Progenitor cell of endocrine pancreas (in vitro differentiated cells): ENCODE measurements around the gene MROH8. TPM values are rescaled to one million over a fixed set of nuclear protein-coding genes. Genes with fewer than 3 reads are reported as not detected.
"Not testable (repeated sequence)": the region's sequence is repeated elsewhere in the genome, so short reads cannot be mapped to it uniquely, and the experiment has no call there.

ENCODE experiments used
- DNase-seq: peaks from one replicate; pipeline ENCODE4 v3.0.0; 2021; ENCODE audit warnings: low spot score; ENCODE audit not compliant: unreplicated experiment
- H3K27ac Mint-ChIP-seq: 2 replicates; pipeline ENCODE4 v1.8.0; 2021; ENCODE audit warnings: mild to moderate bottlenecking, moderate library complexity, mixed read lengths
- H3K27me3 Mint-ChIP-seq: 2 replicates; pipeline ENCODE4 v1.8.0; 2021; ENCODE audit warnings: mixed read lengths
- H3K36me3 Mint-ChIP-seq: 2 replicates; pipeline ENCODE4 v1.8.0; 2022; ENCODE audit warnings: mixed read lengths; ENCODE audit not compliant: insufficient read depth
- H3K4me1 Mint-ChIP-seq: 2 replicates; pipeline ENCODE4 v1.8.0; 2021; ENCODE audit warnings: low read depth, mixed read lengths
- H3K4me3 Mint-ChIP-seq: 2 replicates; pipeline ENCODE4 v1.8.0; 2021; ENCODE audit warnings: low read depth, mild to moderate bottlenecking, moderate library complexity, mixed read lengths
- H3K9me3 Mint-ChIP-seq: 2 replicates; pipeline ENCODE4 v1.8.0; 2021; ENCODE audit warnings: low read depth, mixed read lengths
- total RNA-seq: library from RNA; stranded (reverse); gene quantifications from 2 replicates; pipeline ENCODE4 v1.2.1, GENCODE V29; 2021
- TF ChIP-seq, protein P1 (sequence below): fragments of 200-600 bp; sonication (generic); IDR thresholded peaks from one replicate; pipeline ENCODE4 v1.5.0; 2021; ENCODE audit warnings: antibody characterized with exemption, mild to moderate bottlenecking; ENCODE audit not compliant: unreplicated experiment

MROH8 gene
- total RNA-seq, 1 donor from 2014 or later, result 5.7 TPM

DNA sequence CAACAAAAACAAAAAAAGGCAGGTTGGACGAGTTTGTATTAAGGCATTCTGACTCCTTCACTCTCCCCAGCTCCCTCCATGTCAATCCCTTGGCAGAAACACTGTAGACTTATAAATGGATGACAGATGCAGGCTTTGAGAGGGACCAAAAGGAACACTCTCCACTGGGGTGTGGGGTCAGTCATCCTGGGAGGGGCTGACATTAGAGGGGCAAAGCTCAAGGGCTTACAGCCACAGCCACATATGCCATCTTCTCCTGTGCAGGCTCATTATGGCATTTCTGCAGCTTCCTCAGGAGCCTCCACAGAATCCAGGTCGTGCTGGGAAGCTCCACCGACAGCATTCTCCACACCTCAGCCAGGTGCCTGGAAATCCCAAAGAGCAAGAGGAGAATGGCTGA is 50.5 kb downstream of the MROH8 start:
- H3K27ac Mint-ChIP-seq, result no peak overlapping the region
- TF ChIP-seq, protein P1, sequence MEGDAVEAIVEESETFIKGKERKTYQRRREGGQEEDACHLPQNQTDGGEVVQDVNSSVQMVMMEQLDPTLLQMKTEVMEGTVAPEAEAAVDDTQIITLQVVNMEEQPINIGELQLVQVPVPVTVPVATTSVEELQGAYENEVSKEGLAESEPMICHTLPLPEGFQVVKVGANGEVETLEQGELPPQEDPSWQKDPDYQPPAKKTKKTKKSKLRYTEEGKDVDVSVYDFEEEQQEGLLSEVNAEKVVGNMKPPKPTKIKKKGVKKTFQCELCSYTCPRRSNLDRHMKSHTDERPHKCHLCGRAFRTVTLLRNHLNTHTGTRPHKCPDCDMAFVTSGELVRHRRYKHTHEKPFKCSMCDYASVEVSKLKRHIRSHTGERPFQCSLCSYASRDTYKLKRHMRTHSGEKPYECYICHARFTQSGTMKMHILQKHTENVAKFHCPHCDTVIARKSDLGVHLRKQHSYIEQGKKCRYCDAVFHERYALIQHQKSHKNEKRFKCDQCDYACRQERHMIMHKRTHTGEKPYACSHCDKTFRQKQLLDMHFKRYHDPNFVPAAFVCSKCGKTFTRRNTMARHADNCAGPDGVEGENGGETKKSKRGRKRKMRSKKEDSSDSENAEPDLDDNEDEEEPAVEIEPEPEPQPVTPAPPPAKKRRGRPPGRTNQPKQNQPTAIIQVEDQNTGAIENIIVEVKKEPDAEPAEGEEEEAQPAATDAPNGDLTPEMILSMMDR, result no peak

DNA sequence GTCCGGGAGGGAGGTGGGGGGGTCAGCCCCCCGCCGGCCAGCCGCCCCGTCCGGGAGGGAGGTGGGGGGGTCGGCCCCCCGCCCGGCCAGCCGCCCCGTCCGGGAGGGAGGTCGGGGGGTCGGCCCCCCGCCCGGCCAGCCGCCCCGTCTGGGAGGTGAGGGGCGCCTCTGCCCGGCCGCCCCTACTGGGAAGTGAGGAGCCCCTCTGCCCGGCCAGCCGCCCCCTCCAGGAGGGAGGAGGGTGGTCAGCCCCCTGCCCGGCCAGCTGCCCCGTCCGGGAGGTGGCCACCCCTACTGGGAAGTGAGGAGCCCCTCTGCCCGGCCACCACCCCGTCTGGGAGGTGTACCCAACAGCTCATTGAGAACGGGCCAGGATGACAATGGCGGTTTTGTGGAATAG is 53.1 kb downstream of the MROH8 start:
- not testable (repeated sequence) for H3K4me3 Mint-ChIP-seq, H3K4me1 Mint-ChIP-seq, H3K36me3 Mint-ChIP-seq

More for the DNA sequence above, 50.5 kb downstream of the MROH8 start:
- Mint-ChIP-seq H3K9me3 (no peaks in the 10 kb centered on the region), H3K36me3 (no peaks in the 10 kb centered on the region), H3K4me1 (no peaks in the 10 kb centered on the region), H3K4me3 (no peak overlapping the region), H3K27me3 (peaks cover 3% of the 10 kb centered on the region)
- DNase-seq, result no peak

DNA sequence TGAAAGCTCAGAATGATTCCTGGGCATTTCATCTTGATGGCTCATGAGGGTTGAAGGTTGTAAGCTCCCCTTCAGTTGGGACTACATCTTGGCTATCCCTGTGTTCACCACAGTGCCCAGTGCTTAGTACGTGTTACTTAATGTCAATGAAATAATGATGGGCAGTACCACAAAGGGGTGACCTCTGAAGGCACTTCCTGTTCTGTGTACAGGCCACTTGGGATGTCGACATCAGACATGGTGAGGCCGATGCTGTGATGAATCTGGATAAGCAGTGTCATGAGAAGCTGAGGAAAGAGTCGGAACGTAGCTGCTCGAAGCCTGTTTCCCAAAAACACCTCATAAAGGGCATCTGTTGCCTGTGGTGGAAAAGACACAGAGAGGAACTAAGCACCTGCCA is 55.9 kb downstream of the MROH8 start:
- Mint-ChIP-seq H3K27me3 (no peaks in the 10 kb centered on the region), H3K27ac (no peak overlapping the region), H3K36me3 (no peaks in the 10 kb centered on the region), H3K4me3 (no peak overlapping the region), H3K9me3 (no peaks in the 10 kb centered on the region), H3K4me1 (no peaks in the 10 kb centered on the region)
- DNase-seq, result no peak
- TF ChIP-seq, protein P1, result no peak

More for the DNA sequence above, 53.1 kb downstream of the MROH8 start:
- H3K27ac Mint-ChIP-seq, DNase-seq, H3K27me3 Mint-ChIP-seq, H3K9me3 Mint-ChIP-seq: not testable (repeated sequence)

DNA sequence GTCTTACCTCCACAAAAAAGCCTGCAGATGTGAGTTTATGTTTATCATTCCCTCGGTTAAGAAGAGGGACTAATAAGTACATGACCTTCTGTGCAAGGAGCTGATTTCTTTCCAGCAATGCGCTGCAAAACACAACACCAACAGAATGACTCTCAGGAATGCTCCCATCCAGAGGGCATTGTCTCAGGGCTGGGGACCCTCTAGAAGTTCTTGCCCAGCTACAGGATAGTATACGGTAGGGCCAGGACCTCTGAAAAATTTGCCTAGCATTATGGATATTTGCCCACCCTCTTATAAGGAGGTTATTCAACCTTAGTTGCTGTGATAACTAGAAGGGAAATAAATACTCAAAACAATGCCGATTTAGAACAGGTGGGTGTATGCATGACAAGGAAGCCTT is 58.9 kb downstream of the MROH8 start:
- H3K27ac Mint-ChIP-seq, result no peak overlapping the region
- no peak for DNase-seq
- TF ChIP-seq, protein P1, result no peak
- no peaks in the 10 kb centered on the region for H3K27me3 Mint-ChIP-seq
- H3K36me3 Mint-ChIP-seq, result no peaks in the 10 kb centered on the region
- H3K4me3 Mint-ChIP-seq, result no peak overlapping the region
- no peaks in the 10 kb centered on the region for H3K9me3 Mint-ChIP-seq
- no peaks in the 10 kb centered on the region for H3K4me1 Mint-ChIP-seq

DNA sequence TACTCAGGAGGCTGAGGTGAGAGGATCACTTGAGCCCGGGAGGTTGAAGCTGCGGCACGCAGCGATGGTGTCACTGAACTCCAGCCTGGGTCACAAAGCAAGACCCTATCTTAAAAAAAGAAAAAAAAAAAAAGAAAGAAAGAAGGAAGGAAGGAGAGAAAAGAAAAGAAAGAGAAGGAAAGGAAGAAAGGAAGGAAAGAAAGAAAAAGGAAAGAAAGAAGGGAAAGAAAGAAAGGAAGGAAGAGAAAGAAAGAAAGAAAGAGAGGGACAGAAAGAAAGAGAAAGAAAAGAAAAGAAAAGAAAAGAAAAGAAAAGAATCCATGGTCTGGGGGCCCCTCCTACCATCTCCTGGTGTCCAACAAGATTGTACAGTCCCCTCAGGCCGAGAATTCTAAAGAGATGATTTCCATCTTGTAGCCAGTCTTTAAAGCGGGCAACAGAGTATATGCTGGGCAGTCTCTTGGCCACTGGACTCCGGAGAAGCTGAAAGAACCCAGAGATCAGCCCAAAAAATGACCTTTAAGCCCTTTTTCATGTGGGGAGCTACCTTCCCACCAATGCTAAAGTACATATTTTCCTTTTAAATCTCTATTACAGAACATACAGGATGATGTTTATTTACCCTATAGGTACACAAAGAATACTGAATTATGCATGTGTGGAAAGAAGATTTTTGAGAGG is 59.9 kb downstream of the MROH8 start:
- no peaks in the 10 kb centered on the region for H3K27me3 Mint-ChIP-seq
- TF ChIP-seq, protein P1, result no peak
- no peak overlapping the region for H3K4me3 Mint-ChIP-seq
- H3K27ac Mint-ChIP-seq, result no peak overlapping the region
- no peak for DNase-seq
- no peaks in the 10 kb centered on the region for H3K36me3 Mint-ChIP-seq
- H3K9me3 Mint-ChIP-seq, result no peaks in the 10 kb centered on the region
- no peaks in the 10 kb centered on the region for H3K4me1 Mint-ChIP-seq

DNA sequence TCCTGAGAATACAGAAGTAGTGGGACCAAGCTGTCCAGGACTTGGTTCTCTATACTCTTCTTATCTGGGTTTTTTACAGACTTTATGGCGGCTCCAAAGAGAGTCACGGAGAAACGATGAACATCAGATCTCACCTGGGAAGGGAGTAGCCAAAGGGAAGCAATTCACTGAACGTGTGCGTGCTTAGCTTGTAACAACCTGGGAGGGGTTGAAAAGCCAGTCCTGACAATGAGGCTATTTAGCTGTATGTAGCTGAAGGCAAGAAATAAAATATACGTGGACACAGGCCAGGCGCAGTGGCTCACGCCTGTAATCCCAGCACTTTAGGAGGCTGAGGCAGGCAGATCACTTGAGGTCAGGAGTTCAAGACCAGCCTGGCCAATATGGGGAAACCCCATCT is 65.3 kb downstream of the MROH8 start:
- Mint-ChIP-seq H3K4me3 (no peak overlapping the region), H3K27ac (no peak overlapping the region), H3K36me3 (no peaks in the 10 kb centered on the region), H3K9me3 (no peaks in the 10 kb centered on the region), H3K27me3 (no peaks in the 10 kb centered on the region), H3K4me1 (no peaks in the 10 kb centered on the region)
- no peak for DNase-seq
- TF ChIP-seq, protein P1, result no peak
